Activated CD8-positive, alpha-beta memory T cell treated with anti-CD3 and anti-CD28 coated beads for 36 hours (primary cell): Measurements from ENCODE around the gene TAF3. TPM values are rescaled to one million over a fixed set of nuclear protein-coding genes. Genes with fewer than 3 reads are reported as not detected.
"Not testable (repeated sequence)": the region's sequence is repeated elsewhere in the genome, so short reads cannot be mapped to it uniquely, and the experiment has no call there.

Experiments used
- CTCF ChIA-PET: fragments of 350-600 bp; sonication (Branson Sonifier 250); formaldehyde crosslinking; loops from one replicate; lab custom pipeline; 2021; ENCODE audit warnings: antibody characterized with exemption; lab: Charles Lee
- POLR2A ChIA-PET: fragments of 350-600 bp; sonication (Branson Sonifier 250); formaldehyde crosslinking; loops from one replicate; lab custom pipeline; 2021; ENCODE audit warnings: antibody characterized with exemption; lab: Charles Lee
- total RNA-seq, 2 experiments: library from RNA; stranded (reverse); gene quantifications; one replicate each; pipeline ENCODE4 v1.2.3, GENCODE V29; 2021

Gene TAF3
- total RNA-seq, 2 experiments from 2014 or later = 19.4 to 20.3 TPM

DNA sequence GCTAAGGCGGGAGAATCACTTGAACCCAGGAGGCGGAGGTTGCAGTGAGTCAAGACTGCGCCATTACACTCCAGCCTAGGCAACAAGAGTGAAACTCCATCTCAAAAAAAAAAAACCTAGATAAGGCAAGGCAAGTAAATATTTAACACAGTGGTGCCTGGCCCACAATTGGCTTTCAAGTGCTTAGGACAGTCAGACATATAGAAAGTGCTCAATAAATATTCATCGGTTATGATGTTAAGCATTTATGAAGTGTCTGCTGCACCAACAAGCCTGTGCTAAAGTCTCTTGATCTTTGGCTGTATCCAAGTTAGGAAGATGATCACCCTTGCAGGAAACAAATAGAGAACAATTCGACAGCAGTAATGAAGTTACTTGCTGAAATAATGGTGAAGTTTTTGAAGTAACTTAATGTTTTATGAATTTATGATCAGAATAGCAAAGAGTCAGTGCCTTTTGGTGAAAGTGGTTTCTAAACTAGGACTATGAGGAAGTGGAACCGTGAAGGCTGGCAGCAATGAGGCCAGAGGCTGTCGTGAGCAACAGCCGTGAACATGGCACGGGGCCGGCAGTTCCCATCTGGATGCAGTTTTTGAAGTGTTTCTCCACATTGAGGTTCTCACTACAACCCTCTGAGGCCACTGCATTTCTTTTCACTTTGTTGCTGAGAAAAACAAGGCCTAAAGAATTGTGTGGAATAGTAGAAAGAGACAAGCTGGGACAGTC is 188.1 kb downstream of the TAF3 start:
- POLR2A ChIA-PET = no interaction called here
- CTCF ChIA-PET = no interaction called here

DNA sequence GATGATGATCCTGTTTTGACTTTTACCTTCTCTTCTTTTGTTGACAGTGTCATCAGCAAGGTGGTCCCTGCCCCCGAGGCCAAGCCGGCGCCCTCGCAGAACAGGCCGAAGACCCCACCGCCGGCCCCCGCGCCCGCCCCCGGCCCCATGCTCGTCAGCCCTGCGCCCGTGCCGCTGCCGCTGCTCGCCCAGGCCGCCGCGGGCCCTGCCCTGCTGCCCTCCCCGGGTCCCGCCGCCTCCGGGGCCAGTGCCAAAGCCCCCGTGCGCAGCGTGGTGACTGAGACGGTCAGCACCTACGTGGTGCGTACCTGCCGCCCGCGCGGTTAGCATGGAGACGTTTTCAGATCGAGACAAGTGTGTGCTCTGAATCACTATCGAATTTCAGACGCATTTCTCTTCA is 190.7 kb downstream of the TAF3 start:
- ChIA-PET CTCF (no interaction called here), POLR2A (no interaction called here)

DNA sequence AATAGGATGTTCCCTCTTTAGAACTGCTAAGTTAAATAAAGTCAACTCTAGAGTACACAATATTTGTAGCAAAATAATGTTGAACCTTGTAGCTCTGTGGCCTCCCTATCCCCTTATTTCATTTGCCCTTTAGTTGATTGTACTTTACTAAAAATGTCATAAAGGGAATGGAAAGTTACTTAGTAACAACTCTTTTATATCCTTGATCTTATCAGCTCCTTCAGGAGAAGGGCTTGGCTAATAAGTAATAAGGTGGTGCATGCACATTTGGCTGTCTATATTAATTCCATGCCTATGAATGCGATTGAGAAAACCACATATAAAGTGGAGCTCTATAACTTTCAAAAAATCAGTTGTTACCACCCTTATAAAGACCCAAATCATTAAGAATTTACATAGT is 194.7 kb downstream of the TAF3 start:
- CTCF ChIA-PET = interaction anchor here (1.0 kb wide), 1 partner anchor 21 kb away, joined by 6 read pairs; no protein-coding TSS in a partner anchor
- POLR2A ChIA-PET = no interaction called here

DNA sequence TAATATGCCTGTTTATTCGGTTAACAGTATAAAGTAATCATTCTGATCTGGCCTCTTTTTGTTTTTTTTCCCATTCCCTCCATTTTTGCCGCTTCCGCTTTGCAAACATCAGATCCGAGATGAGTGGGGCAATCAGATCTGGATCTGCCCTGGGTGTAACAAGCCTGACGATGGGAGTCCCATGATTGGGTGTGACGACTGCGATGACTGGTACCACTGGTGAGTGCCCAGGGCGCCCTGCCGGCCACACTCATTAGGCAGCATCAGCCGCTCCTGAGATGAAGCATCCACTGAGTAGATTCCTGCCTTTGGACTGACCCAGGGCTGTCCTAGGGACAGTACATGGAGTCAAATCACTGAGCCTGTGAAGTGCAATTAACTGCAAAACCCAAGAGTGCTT is 195.3 kb downstream of the TAF3 start:
- ChIA-PET POLR2A (no interaction called here), CTCF (no interaction called here)

DNA sequence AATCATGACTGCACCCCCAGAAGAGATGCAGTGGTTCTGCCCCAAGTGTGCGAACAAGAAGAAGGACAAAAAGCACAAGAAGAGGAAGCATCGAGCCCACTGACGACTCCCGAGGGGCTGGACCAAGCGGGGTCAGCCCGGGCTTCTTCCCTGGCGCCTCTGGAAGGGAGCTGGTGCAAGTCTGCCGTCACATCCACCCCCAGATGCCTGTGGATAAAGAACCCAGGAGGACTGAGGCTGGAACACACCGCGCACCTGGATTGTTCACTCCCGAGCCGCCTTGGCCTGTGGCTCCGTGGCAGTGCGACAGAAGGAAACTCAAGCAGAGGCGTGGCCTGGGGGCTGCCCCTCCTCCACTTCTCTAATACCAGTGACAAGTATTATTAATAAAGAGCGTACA is 196.3 kb downstream of the TAF3 start:
- POLR2A ChIA-PET = no interaction called here
- CTCF ChIA-PET = no interaction called here

DNA sequence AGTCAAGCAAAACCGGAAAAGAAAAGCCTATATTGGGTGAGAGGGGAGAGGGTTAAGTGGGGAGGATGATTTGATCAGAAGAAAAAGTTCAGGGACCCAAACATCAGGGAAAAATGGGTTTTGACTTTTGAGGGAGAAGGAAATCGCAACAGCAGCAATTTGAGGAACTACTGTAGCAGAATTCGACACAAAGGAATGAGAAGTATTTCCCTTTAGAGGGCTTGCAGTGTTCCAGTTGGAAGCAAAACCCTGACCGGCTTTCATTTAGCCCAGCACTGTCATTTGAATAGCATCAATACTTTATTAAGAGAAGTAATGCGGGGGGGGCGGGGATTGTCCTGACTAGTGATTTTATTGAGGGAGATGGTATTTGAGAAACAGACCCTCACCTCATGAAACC is 199.0 kb downstream of the TAF3 start:
- ChIA-PET CTCF (no interaction called here), POLR2A (no interaction called here)

DNA sequence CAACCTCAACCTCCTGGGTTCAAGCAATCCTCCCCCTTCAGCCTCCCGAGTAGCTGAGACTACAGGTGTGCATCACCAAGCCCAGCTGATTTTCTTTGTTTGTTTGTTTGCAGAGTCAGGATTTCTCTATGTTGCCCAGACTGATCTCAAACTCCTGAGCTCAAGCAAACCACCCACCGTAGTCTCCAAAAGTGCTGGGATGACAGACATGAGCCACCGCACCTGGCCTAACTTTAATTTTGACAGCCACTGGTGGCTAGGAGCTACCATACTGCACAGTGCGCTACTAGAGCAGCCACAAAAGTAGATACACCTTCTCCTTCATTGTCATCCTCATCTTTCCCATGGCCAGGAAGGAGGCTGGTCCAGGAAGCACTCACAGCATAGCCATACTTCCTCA is 205.0 kb downstream of the TAF3 start:
- ChIA-PET POLR2A (interaction anchor here (0.6 kb wide), 1 partner anchor 246 kb away, joined by 3 read pairs; no protein-coding TSS in a partner anchor), CTCF (no interaction called here)

DNA sequence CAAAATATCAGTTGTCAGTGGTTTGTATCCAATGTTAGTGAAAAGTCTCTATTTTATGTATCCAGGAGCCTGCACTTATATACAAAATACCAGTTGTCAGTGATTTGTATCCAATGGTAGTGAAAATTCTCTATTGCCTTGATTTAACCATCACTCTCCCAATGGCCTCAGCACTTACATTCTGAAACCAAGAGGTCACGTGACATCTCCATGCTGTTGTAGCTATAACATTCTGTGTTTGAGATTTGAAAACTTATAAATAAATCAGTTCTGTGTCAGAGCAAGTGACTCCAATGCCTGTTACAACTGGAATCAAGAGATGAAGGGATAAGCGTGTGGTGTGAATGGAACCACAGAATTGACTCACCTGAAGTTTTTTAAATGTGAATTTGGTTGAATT is 205.5 kb downstream of the TAF3 start:
- ChIA-PET CTCF (no interaction called here), POLR2A (interaction anchor here (0.6 kb wide), 1 partner anchor 247 kb away, joined by 3 read pairs; no protein-coding TSS in a partner anchor)

DNA sequence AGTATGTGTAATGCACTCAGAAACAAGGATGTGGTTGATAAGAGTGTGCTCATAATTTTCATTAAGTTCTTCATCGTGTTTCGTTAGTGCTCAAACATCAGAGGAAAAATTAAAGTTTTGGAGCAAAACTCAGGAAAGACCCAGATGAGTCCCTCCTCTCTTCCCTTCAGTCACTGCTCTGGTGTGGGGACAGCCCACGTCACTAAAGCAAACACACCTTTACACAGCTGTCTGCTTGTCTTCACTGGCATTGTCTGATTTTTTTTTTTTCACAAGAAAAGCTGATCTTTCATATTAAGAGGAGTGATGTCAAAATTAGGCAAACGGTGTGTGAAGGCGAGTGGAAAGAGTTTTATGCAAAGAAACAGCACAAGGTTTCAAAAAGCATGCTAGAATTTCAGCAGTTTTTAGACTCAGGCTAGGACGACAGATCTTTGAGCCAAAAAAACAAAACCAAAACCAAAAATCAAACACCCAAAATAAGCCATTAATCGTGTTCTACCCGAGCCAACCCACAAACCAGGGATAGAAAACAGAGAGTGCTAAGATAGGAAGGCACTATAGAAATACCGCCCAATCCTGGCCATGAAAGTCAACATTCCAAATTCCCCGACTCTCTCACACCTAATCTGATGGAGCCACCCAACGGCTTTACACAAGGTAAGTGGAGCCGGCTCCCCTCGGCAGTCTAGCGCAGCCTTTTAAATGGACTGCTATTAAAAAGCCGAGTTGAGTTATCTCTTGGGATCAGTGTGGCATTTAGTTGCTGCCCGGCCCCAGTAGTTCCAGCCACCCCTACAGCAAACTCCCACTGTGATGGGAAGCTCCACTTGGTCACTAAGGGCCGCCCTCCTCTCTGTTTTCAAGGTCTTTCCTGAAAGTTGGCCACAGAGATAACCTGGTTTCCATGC is 208.3 kb downstream of the TAF3 start:
- ChIA-PET CTCF (interaction anchor here (0.6 kb wide), 2 partner anchors 502 to 682 kb away, joined by 3 to 4 read pairs; no protein-coding TSS in a partner anchor), POLR2A (no interaction called here)

DNA sequence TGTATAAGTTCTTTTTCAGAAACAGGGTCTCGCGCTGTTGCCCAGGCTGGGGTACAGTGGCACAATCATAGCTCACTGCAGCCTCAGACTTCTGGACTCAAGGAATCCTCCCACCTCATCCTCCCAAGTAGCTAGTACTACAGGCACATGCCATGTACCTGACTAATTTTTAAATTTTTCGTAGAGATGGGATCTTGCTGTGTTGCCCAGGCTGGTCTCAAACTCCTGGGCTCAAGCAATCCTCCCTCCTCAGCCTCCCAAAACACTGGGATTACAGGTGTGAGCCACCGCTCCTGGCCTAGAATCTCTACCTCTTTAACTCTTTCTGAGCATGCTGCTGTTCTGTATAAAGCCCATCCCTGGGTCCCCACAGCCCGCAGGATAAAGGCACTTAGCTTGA is 212.9 kb downstream of the TAF3 start:
- CTCF ChIA-PET, POLR2A ChIA-PET: not testable (repeated sequence)

DNA sequence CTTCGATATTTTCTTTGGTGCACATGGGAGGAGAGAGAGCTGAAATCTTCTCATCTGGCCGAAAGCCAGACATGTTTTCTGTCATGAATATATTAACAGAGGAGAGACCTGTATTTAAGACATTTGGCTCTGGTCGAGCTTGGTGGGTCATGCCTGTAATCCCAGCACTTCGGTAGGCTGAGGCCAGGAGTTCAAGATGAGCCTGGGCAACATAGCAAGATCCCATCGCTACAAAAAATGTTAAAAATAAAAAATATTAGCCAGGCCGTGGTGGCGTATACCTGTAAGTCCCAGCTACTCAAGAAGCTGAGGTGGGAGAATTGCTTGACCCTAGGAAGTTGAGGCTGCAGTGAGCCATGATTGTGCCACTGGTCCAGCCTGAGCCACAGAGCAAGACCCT is 214.3 kb downstream of the TAF3 start:
- CTCF ChIA-PET = no interaction called here

DNA sequence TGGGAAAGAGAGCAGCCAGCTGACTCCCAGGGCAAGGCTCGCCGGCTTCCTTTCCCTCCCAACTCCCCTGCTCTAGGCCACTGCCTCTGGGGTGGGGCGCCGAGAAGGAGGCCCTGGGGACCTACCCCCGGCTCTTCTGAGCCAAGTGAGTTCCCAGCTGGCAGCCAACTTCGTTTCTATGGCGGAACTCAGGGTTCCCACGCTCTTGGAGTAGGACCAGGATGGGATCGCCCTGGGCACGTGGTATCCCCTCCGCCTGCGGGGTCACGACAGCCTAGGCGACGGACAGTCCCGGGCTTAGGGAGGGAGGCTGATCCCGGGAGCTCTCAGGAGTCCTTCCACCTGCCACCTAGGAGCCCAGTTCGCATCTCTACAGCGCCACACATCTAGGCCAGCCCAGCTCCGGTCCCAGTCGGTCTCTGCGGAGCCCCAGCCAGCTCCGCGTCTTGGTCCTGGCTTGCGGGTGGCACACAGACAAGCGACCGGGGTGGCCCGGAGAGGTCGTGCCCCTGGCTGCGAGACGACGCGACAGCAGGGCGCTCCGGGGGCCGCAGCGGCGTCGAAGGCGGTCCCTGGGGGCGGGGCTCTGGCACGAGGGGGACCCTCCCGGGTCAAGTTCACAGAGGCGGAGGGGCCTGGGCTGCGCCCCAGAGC is 215.6 kb downstream of the TAF3 start:
- ChIA-PET POLR2A (no interaction called here), CTCF (interaction anchor here (0.5 to 1.4 kb wide), 3 partner anchors 19 to 450 kb away, joined by 3 to 6 read pairs (median 3); no protein-coding TSS in a partner anchor)

More for the DNA sequence above, 214.3 kb downstream of the TAF3 start:
- POLR2A ChIA-PET = no interaction called here

DNA sequence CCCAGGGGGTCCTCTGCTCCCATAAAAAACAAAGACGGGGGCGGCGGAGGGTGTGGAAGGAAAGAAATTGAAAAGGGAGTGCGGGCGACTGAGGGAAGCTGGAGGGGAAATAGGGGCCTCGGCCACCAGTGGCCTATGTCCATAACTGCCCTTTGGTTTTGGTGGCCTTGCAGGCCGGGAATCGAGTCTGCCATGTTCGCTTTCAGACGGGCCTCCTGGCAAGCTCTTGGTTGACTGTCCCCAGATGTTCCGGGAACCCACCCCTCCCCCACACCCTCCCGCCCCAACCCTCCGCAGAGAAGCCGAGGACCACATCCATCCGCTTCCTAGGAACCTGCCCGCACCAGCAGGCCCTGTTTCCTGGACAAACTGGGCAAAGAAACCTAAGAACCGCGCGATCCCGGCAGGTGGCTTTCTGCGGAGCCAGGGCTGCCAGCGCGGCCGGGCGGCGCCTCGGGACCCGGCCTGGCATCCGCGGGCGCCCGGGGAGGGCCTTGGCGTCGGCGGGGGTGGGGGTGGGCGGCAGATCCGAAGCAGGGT is 216.2 kb downstream of the TAF3 start:
- CTCF ChIA-PET = interaction anchor here (0.5 to 1.4 kb wide), 2 partner anchors 18 to 450 kb away, joined by 3 read pairs; no protein-coding TSS in a partner anchor
- POLR2A ChIA-PET = no interaction called here

DNA sequence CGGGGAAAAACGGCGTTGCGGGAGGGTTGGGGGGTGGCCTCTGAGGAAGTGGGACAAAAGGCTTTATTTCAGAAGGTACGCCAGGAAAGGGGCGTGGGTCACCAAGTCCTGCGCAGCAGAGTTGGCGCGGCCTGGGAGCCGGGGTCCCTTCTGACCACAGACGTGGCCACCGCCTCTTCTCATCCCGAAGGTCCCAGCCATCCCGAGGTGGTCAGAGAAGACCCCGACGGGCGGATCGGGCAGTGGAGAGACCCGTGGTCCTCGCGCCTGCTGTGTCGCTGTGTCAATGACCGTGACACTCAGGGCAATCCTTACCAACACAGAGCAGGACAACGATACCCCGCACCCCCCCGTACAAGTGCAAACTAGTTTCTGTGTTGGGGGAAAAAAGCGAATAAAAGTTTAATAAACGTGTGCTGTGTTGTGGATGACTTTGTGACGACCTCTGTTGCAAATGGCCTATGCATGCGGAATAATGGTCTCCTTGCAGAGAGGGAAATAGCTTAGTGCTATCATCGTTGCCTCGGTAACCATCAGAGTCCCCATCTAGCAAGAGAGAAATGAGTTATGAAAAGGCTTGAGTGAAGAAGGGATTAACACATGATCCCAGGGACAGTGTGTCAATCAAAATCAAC is 216.8 kb downstream of the TAF3 start:
- ChIA-PET POLR2A (no interaction called here), CTCF (no interaction called here)

DNA sequence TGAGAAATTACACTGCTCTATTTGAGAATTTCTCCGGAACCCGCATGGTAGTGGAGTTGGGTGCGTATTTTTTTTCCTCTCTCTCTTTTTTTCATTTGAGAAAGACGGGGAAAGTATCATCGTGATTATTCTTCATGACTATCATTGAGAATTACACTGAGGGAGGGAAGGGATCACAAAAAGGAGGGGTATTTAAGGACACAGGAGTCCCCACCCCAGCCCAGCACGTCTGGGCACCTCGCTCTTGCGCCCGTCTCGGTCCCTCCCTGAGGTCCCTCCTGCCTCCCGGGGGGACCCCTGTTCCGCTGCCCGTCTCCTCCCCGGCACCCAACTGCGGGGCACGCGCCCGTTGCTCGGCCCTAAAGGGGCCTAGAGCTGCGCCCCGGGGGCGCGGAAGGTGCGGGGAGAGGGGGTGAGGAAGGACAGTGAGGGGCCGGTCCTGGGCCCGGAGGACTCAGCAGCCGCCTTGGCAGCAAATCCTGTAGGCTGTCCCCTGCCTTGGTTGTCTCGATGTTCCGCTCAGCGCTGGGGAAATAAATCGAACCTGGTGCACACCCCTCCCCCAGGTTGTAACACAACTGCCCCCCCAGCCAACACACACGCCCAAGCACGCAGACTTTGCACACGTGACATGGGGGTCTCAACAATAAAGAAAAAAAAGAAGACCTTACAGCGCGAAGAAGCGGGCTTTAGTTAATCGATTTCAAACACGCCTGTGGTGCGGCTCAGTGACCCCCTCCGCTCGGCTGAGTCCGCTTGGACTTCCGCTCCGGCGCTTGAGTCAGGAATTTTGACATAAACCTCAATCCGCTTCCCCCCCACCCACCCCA is 217.6 kb downstream of the TAF3 start:
- POLR2A ChIA-PET = no interaction called here
- CTCF ChIA-PET = interaction anchor here (0.6 kb wide), 1 partner anchor 1248 kb away, joined by 4 read pairs; no protein-coding TSS in a partner anchor

DNA sequence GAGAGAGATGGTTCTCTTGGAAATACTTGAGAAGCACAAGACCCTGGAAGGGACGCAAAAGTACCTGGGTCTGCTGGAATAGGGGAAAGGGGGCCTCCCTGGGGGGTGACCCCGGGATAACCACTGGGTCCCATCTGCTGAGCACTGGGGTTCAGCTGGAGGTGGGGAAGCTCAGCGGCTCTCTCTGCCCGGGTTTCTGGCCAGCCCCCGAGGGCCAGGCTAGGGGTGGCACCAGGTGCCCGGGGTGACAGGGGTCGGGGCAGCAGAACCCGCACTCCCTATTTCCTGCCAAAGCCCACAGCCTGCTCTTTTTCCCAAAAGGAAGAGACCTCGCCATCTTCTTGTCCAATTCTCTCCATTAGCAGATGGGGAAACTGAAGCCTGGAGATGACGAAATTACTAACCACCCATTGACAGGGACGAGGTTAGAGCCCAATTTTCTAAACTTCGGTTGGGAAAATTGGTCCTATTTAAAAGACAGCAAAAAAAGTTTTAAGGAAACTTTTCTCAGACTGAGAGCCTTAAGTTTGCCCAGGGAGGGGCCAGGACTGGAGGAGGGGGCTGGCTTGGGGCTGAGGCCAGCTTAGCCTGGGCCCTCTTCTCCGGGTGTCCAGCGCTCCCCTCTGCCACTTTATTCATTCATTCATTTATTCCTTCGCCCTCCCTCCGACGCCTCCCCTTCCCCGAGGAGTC is 218.3 kb downstream of the TAF3 start:
- CTCF ChIA-PET = interaction anchor here (0.6 kb wide), 1 partner anchor 1249 kb away, joined by 4 read pairs; no protein-coding TSS in a partner anchor
- POLR2A ChIA-PET = no interaction called here

DNA sequence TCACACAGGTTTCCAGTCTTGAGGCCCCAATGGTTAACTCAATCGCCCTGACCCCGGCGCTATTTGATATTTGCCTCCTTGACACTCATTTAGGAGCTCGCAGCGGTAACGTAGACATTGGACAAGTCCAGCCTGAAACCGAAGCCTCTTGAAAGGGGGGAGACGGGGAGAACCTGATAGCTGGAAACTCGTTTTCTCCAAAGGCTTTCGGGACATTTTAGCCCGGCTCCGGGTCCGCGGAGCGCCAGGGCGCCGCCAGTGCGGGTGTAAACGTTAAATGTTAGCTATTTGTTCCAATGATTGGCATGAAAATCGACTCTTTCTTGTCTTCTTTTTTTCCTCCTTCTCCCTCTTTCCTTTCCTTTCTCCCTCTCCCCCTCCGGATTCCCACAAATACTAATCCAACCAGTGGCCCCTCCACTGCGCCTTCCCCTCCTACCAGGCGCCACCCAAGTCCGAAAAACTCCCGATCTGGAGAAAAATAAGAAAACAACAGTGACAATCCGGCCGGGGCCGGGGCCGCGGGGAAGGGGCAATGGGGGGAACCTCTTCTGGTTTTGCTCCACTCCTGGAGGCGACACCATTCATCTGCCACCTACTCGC is 219.0 kb downstream of the TAF3 start:
- CTCF ChIA-PET = no interaction called here
- POLR2A ChIA-PET = no interaction called here
